Measurements from ENCODE around the gene RACK1. TPM values are rescaled to one million over a fixed set of nuclear protein-coding genes. Genes with fewer than 3 reads are reported as not detected.
"Not testable (repeated sequence)": the region's sequence is repeated elsewhere in the genome, so short reads cannot be mapped to it uniquely, and the experiment has no call there.

RACK1 gene
- total RNA-seq, 1 donor from 2014 or later = 7,283 TPM

DNA sequence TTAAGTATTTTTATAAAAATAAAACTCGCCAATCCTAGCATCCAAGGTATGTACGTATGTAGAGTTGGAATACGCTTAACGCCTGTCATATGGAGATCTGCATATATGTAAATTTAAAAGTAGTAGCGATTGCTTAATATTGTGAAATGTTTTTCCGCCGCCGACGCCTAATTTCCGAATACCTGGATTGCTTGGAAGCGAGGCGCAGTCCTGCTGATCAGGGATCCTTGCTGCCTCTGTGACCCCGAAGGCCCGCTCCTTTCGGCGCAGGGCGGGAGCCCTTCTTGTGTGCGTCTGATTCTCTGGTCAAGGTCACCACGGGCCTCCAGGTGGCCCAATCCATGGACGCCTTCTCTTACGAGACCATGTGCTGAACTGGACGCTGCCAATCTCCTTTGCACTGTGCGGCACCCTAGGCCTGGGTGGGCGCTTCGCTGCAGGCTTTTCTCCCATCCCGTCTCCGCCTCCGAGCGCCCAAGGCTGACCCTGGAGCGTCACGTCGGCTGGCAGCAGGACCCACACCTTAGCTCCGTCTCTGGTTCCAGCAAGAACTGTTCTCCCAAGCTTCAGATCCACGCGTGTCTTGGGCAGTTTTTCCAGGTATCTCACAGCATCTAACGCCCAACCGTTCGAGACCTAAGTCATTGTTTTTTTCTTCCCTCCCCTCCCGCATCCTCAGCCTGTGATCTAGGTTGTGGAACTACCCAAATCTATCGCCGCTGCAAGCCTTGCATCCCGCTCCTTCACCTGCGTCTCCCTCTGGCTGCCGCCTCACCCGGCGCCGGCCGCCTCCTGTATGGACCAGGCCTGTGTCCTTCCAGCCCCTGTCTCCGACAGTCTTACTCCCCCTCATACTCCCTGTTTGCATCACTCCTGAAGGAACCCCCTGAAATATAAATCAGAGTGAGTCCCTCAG lies 24.2 kb downstream of the RACK1 start:
- no peak for FAIRE-seq
- TF ChIP-seq, protein P1, sequence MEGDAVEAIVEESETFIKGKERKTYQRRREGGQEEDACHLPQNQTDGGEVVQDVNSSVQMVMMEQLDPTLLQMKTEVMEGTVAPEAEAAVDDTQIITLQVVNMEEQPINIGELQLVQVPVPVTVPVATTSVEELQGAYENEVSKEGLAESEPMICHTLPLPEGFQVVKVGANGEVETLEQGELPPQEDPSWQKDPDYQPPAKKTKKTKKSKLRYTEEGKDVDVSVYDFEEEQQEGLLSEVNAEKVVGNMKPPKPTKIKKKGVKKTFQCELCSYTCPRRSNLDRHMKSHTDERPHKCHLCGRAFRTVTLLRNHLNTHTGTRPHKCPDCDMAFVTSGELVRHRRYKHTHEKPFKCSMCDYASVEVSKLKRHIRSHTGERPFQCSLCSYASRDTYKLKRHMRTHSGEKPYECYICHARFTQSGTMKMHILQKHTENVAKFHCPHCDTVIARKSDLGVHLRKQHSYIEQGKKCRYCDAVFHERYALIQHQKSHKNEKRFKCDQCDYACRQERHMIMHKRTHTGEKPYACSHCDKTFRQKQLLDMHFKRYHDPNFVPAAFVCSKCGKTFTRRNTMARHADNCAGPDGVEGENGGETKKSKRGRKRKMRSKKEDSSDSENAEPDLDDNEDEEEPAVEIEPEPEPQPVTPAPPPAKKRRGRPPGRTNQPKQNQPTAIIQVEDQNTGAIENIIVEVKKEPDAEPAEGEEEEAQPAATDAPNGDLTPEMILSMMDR (IDR thresholded peaks at IDR 0.05; ENCODE audit: insufficient read depth, low read length, severe bottlenecking) = no peak
- Histone ChIP-seq H3K4me3 (ENCODE audit: low read depth, low read length) (no peak overlapping the region), H3K27me3 (ENCODE audit: control insufficient read depth, insufficient read depth, low read length) (no peaks in the 10 kb centered on the region), H3K36me3 (ENCODE audit: control insufficient read depth, insufficient read depth, low read length) (peaks cover under 1% of the 10 kb centered on the region)
- DNase-seq (ENCODE audit: low read depth) = no peak

DNA sequence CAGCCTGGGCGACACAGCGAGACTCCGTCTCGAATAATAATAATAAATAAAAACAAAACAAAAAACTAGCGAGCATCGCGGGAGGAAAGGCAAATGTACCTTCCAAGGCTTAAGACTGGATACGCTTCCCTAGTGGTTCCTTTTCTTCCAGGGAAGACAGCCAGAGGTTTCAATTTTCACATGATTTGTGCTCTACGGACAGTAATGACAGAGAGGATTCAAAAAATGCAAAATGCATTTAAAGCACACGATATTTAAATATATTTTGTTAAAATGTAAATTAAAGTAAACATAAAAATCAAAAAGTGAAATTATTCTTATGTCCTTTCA lies 24.9 kb downstream of the RACK1 start:
- TF ChIP-seq, protein P1 (IDR thresholded peaks at IDR 0.05; ENCODE audit: insufficient read depth, low read length, severe bottlenecking) = no peak
- no peak for DNase-seq (ENCODE audit: low read depth)
- FAIRE-seq = no peak
- Histone ChIP-seq H3K4me3 (ENCODE audit: low read depth, low read length) (no peak overlapping the region), H3K36me3 (ENCODE audit: control insufficient read depth, insufficient read depth, low read length) (no peaks in the 10 kb centered on the region), H3K27me3 (ENCODE audit: control insufficient read depth, insufficient read depth, low read length) (no peaks in the 10 kb centered on the region)

DNA sequence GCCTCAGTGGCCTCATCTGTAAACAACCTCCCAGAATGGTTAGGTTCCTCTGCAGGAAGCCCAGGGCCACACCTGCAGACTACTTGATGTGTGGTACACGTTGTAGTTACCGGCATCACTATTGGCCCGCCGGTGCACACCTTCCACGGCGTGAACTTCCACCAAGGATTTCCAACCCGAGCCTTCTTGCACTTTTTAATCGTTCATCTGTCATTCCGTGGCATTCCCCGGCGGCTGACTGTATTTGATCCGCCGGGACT lies 26.0 kb downstream of the RACK1 start:
- Histone ChIP-seq H3K27me3 (ENCODE audit: control insufficient read depth, insufficient read depth, low read length) (no peaks in the 10 kb centered on the region), H3K4me3 (ENCODE audit: low read depth, low read length) (peak overlapping the region; percentile 40), H3K36me3 (ENCODE audit: control insufficient read depth, insufficient read depth, low read length) (no peaks in the 10 kb centered on the region)
- DNase-seq (ENCODE audit: low read depth) (no peak), FAIRE-seq (no peak)
- TF ChIP-seq, protein P1 (IDR thresholded peaks at IDR 0.05; ENCODE audit: insufficient read depth, low read length, severe bottlenecking) = no peak

DNA sequence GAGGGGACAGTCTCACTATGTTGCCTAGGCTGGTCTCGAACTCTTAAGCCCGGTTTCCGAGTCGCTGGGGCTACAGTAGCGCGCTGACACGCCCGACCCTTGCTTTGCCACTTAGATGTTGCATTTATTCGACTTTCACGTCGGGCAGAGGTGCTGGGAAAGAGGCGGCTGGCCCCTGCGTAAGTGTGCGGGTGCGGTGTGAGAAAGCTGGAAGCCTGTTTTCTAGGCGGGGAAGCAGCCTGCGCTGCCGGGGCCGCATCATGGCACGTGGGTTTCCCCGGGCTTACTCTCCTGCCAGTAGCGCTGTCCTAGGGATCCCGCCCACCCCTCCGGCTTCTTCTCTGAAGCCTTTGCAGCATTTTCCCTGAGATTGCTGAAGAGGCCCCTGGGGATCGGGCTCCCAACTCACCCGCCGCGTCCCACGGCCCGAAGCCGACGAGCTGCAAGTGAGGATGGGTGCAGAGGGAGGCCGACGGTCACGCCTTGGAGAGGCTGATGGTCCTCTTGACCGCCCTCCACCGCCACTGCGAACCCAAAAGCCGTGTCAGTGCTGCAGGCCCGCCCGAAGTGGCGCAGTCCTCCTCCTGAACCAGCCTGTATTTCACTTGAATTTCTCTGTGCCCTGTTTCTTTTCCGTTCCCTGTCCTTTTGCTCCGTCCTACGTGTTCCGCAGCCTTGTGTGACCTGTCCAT lies 26.4 kb downstream of the RACK1 start:
- Histone ChIP-seq H3K4me3 (ENCODE audit: low read depth, low read length) (peak overlapping the region; percentile 40), H3K27me3 (ENCODE audit: control insufficient read depth, insufficient read depth, low read length) (no peaks in the 10 kb centered on the region), H3K36me3 (ENCODE audit: control insufficient read depth, insufficient read depth, low read length) (no peaks in the 10 kb centered on the region)
- DNase-seq (ENCODE audit: low read depth) (peak; percentile 35), FAIRE-seq (no peak)
- TF ChIP-seq, protein P1 (IDR thresholded peaks at IDR 0.05; ENCODE audit: insufficient read depth, low read length, severe bottlenecking) = no peak

DNA sequence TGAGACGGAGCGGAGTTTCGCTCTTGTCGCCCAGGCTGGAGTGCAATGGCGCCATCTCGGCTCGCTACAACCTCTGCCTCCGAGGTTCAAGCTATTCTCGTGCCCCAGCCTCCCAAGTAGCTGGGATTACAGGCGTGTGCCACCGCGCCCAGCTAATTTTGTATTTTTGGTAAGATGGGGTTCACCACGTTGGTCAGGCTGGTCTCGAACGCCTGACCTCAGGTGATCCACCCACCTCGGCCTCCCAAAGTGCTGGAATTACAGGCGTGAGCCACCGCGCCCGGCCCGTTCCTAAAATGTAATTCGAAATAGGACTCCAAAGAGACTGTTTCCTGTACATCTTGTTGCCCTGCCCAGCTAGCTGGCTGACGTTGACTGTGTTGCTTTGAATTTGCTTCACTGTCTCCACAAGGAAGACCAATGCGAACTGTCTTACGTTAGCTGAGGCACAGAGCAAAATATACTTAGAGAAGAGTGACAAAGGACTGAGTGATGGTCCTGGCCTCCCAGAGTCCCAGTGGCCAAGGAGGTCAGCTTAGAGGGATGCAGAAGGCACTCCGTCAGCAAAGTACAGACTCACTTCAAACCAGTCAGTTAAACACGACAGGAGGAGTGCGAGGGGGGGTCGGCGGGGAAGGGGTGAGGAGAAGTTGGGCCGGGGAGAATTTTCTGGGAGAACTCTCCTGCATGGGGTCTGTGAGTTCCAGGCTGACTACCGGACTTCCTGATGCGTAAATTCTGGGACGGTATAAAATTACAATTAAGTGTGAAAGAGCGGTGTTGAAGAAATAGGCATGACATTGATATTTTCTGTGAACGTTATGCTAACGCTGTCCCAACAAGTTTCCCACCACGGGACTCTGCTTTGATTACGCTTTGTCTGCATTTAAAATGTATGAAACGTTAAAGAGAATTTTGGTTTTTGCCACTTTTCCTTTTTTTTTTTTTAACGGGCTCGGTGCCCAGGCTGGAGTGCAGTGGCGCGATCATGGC lies 27.4 kb downstream of the RACK1 start:
- H3K27me3 ChIP-seq (ENCODE audit: control insufficient read depth, insufficient read depth, low read length) = no peaks in the 10 kb centered on the region
- no peaks in the 10 kb centered on the region for H3K36me3 ChIP-seq (ENCODE audit: control insufficient read depth, insufficient read depth, low read length)
- peak overlapping the region; percentile 26 for H3K4me3 ChIP-seq (ENCODE audit: low read depth, low read length)
- DNase-seq (ENCODE audit: low read depth) = no peak
- no peak for FAIRE-seq
- TF ChIP-seq, protein P1 (IDR thresholded peaks at IDR 0.05; ENCODE audit: insufficient read depth, low read length, severe bottlenecking) = no peak

DNA sequence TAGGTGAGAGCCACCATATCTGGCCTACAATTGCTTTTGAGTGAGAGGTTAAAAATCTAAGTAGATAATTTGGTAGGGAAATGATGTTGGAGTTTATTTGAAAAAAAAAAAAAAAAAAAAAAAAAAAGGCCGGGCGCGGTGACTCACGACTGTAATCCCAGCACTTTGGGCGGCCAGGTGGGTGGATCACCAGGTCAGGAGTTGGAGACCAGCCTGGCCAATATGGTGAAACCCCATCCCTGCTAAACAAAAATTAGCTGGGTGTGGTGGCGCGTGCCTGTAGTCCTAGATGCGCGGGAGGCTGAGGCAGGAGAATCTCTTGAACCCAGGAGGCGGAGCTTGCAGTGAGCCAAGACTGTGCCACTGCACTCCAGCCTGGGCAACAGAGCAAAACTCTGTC lies 29.5 kb downstream of the RACK1 start:
- not testable (repeated sequence) for FAIRE-seq; DNase-seq (ENCODE audit: low read depth); H3K4me3 ChIP-seq (ENCODE audit: low read depth, low read length); H3K36me3 ChIP-seq (ENCODE audit: control insufficient read depth, insufficient read depth, low read length); H3K27me3 ChIP-seq (ENCODE audit: control insufficient read depth, insufficient read depth, low read length)
